HG02840 (cell line): Measurements from ENCODE around the gene ASTN2.

Experiments used
- ATAC-seq: cut with Tn5 transposase; IDR thresholded peaks from one replicate; pipeline ENCODE4 v1.9.1; 2021; ENCODE audit warnings: mild to moderate bottlenecking, moderate library complexity, moderate number of reproducible peaks; ENCODE audit not compliant: unreplicated experiment, low FRiP score

The ASTN2 gene

DNA sequence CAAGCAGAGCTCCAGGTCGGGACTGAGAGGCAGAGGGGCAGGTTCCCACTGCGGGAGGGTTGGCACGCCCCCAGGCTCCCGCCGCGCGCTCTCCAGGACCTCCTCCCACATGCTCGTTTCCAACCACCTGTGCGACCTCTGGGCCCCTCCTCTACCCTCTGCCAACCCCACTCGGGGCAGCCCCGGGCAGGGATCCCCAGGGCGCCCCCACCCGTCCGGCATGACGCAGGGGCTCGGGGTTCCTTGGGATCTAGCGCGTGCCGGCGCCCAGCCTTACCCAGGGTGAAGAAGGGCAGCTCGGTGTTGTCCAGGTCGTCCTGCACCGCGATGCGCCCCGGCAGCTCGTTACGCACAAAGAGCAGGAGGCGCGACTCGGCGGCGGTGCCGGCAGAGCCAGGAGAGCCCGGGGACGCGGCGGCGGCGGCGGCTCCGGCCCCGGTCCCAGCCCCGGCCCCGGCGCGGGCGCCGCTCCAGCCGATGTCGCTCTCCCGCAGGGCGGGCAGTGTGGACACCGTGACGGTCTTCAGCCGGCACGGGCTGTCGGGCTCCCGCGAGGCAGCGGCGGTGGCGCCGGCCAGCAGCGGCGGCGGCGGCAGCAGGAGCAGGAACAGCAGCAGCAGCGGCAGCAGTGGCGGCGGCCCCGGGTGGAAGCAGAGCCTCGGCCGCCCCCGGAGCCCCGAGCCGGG is 494 bp downstream of the ASTN2 start:
- ATAC-seq, result no peak

DNA sequence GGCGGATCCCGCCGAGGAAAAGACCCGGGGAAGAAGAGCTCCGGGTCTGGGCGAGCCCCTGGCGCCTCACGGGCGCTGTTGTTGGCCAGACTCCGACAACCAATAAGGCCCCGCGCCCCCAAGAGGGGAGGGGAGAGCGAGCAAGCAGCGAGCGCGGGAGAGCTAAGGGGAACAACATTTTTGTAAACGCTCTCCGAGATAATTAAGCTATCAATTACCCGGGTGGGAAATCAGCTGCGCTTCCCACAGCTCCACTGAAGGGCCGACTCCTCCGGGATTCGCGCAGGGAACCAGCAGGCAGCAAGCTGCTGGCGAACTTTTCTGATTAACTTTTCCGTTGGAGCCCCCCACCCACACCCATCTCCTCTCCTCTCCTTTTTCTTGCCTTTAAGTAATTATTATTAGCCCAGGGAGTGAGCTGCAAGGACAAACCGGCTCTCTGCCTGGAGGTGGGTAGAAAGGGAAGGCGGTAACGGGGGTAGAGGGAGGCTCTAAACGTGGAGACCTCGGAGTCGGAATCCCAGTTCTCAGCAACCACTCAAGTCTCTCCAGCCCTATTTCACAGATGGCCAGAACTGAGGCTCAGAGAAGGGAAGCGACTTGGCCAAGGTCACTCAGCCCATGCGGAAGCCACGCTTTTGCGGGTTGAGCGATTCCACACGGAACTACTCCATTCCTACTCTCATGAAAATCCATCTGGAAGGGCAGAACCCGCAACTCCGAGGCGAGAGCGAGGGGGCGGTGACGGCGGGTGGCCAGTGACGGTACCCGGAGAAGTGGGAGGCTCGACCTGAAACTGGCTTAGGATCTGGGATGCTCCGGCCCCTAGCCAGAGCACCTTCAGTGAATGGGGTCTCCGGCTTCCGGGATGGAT is 1.3 kb downstream of the ASTN2 start:
- ATAC-seq, result no peak

DNA sequence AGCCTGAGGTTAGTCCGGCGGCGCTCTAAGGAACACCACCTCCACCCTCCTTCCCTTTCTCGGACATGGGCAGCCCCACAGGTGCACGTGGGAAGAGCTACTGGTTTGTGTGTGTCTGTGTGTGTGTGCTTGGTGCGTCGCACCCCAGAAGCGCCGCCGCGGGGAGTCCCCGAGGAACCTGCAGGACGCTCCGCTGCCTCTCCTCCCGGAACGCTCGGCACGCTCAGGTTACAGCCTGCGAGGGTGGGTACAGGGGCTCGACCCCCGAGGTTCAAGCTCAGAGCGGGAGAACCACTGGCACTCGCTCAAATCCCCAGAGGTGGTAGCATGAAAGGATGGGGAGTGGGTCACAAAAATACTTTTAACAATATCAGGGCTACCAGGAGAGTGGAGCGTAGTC is 2.0 kb downstream of the ASTN2 start:
- ATAC-seq, result no peak

DNA sequence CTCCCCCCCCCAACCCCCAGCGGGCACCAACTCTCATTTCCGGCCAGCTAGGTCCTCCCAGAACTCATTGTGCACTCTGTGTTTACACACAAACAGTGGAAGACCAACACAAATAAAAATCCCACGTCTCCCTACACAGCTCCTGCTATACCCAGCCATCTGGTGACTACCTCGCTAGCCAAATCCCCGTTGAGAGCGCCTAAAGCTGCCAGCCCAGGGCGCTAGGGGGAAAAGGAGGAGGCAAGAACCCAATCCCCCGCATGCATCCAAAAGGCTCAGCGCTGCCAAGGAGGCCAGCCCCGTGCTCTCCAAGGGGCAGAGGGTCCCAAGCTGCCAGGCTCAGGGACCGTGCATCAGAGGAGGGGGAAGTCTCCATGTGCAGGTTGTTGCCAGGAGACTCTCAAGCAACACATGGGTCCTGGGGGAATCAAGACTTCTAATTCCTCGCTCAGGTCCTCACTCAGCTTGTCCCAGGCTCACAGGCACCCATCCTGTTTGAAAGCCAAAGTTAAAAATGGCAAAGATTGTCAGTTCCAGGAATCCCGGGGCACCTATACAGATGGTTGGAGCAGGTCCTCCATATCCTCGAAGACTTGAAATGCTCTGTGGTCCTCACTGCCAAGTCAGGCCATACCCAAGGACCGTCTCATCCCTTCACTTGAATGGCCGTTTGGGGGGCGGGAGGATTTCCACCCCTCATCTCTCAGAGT is 2.7 kb downstream of the ASTN2 start:
- ATAC-seq, result no peak

DNA sequence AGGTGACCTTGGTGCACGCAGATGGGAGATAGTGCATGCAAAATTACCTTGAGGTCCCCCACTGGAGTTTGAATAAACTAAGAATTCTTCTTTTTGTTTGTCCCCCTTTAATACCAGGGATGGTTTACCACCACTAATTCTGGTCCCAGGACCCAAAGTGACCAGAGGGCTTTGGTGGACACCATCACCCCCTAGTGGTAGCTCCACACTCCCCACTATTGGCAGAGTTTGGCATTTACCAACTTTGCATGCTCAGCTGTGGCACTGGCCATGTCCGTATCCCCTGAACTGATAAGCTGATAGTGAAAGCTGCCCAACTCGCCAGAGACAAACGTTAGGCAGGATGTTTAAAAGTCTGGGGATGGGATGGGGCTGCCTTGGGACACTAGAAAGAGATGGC is 3.3 kb downstream of the ASTN2 start:
- ATAC-seq, result no peak

DNA sequence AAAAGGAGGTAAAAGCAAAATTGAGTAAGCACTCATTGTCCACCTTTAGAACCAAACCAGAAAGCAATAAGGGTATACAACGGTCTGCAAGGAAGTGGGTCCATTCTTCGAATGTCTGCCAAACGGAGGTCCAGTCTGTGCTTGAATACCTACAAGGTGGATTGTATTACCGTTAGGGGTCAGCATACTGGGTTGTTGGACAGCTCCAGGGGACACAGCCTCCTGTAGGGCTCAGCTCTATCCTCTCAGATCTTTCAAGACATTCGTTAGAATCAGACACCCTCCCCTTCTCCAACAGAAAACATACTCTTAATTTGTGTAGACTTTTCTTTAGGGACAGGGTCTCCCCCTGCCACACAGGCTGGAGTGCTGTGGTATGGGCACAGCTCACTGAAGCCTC is 5.5 kb downstream of the ASTN2 start:
- ATAC-seq, result no peak

DNA sequence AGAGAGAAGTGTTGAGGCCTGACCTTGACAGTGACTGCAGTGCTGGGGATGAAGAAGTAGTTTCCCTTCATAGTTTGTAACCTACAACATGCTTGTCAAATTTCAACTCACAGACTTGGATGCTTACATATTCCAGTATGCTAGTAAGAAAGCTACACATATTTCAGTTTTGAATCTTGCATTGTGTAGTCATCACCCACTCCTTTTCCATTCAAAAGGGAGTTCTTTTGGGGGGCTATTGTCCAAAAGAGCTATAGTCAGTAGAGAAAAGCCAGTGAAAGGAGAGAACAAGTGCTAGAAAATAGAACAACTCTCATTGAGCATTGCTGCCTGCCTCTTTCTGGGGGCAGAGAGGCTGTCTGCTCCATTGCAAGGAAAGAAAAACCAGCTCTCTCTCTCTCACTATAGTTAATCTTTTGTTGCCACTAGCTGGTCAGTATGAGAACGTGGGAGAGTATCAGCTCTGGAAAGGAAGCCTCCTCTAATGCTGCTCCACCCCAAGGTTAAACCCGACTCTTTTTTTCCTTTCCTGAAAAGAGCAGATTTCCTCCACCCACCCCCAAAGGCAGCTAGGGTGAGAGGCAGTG is 7.3 kb downstream of the ASTN2 start:
- no peak for ATAC-seq

DNA sequence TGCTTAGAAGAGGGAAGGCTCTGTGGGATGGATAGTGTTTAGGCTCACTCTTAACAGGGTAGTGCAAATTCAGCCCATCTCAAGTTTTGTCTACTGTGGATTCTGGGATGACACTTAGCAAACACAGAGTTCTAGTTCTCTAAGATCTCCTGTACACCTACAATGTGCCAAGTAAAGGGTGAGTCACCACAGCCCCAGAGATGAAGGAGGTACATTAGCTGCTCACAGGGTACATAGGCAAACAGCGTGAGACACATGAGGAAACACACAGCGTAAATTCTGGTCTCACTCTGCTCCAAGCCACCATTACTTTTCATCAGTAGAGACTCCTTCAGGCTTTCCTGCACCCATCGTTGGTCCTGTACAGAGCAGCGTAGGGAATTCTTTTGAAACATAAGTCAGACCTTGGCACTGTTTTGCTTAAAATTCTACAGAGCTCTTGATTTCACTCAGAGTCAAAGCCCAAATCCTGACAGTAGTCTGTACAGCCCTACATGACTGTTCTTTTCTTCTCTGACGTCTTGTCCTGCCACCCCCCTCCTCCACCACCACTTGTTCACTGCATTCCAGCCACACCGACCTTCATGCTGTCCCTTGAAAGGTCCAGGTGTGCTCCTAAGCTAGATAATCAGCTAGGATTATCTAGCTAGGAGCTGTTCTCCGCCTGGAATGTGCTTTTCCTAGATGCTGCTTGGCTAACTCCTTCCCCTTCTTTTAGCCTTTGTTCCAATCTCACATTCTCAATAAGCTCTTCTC is 8.7 kb downstream of the ASTN2 start:
- no peak for ATAC-seq

DNA sequence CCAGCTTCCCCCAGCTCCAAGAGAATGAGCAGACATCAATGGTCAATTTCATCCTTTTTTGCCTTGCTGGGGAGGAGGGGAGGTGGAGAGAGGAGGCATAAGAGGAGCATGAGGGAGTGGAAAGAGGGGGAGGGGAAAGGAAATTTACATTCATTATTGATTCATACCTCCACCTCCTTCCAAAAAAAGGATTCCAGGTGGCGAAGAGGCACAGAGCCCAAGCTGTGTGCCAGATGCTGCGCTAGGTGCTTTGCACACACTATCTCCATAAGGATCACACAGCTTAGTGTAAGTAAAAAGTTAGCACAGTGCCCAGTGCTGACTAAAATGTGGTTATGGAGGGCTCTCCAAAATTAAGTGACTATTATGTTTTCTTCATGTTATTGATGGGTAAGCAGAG is 11.0 kb downstream of the ASTN2 start:
- ATAC-seq, result no peak

DNA sequence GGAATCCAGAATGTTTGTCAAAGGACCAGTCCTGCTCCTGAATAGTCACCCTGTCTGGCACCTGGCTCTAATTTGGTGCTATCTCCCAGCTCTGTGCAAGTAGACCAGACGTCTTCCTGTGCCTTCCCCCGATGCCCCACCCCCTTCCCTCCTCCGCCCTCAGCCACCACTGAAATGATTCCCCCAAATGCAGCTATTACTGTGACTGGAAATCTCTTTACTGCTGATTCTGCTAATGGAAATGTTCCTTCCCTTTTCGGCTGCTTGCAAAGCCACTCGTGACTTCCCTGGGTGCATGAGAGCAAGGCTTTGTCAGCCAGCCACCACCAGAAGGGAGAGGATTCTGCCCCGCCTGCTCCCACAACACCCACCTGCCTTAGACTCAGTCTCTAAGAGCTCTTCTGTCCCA is 11.4 kb downstream of the ASTN2 start:
- ATAC-seq, result no peak

DNA sequence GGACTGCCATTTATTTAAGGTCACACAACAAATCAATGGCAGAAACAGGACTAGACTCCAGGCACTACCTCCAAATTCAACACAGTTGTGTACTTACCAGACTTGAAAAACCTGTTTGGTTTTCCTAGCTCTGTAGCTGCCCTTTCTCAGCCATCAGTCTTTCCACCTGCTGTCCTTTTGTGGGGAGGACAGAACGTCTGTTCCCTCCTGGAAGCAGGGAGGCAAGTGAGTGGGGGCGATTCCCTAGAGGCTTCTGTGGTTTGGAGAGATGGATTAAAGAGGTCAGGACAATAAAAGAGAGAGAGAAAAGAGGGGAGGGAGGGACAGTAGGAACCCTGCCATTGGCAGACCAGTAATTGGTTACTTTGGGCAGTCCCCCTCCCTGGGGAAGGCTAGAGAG is 14.7 kb downstream of the ASTN2 start:
- no peak for ATAC-seq

DNA sequence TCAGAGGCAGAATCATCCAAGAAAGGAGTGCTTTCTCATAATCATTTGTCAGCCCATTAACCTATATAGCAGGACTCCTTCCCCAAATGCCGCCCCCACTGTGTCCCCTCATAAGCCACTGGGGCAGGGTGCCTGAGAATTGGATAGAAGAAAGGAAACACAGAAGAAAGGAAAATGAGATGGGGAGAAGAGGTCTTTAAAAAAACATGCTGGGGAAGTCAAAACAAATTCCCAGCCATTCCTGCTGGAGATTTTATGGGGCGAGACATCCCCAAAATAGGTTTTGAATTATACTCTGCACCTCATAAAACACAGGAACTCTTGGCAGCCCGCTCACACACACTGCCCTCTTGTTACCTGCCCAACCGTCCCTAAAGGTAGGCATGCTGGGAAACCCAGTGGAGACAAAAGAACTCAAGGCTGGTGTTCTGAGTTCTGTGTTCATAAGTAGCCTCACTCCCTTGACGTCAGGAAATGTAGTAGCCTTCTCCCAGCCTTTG is 19.7 kb downstream of the ASTN2 start:
- ATAC-seq, result no peak

DNA sequence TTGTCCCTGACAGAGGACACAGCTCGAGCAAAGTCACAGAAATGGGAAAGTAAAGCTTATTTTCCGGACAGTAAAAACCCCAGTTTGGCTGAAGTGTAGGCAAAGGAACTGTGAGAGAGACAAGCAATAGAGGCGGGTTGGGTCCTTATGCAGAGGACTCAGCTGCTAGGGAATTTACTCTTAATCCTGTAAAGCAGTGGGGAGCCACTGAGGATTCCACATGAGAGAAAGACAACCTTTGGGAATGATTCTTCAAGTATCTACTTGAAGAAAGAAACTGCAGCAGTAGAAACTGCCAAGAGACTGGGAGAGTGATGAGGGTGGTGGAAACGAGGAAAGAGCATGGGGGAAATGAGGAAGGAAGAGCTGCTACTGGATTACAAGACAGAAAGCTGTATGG is 20.2 kb downstream of the ASTN2 start:
- ATAC-seq, result no peak

DNA sequence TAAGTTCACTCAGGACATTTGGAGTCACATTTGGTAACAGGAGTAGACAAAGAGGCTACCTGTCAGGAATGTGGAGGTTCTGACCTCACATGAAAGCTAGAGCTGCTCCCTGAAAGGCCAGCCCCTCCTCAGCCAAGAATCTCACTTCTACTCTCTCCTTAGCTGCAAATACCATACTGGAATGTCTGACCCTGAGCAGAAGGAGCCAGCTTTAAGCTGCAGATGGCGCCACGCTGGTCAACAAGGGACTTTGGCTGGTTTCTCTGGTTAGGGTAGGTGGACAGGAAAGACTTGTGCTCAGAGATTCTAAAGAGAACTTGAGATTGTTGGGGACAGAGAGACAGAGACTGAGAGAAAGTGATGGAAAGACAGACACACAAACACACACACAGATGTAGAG is 21.9 kb downstream of the ASTN2 start:
- ATAC-seq, result no peak

DNA sequence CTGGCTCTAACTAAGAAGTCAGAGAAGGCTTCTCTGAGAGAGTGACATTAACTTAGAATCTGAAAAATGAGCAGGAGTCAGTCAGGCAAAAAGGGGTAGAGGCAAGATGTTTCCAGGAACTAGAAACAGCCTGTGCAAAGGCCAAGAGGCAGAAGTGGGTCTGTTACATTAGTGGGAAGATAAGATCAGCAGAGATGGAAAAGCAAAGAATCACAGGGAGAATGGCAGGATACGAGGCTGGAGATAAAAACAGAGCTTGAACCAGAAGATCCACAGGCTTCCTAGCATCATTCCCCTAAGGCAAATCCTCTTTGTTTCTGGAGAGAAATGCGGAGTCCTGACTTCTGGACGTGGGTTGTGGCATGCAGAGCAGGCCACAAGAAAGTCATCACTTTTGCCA is 27.4 kb downstream of the ASTN2 start:
- ATAC-seq, result no peak

DNA sequence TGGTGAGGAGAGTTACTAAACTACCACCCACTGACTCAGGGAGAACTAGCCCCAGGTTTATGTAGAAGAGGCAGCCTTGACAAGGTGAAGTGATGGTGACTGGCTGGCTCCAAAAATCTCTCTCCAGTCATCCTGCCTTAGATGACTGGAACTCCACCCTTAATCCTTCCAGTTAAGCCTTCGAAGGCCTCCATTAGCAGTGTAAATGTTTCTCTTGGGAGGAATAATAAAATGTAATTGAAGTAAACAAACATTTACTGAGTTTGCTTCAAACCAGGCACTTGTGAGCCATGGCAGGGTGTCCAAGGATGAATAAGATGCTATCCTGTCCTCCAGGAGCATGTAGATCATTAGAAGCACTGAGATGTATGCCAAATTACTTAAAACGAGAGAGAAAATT is 35.5 kb downstream of the ASTN2 start:
- no peak for ATAC-seq

DNA sequence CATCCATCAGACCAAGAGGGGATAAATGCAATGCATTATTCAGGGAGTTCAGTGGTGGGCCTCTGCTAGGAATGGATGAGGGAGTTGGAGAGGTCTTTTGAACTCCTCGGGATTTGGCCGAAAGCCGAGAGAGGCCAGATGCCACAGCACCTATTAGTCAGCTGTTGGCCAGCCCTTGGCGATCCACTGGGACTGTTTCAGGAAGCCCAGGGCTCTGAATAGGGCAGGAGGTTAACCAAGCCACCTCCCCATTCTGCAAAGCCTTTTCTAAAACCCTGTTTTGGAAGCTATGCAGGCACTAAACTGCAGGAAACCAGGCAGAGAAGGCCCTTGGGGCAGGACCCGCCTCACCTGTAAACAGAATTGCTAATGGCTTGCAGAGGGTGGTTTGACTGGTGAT is 37.8 kb downstream of the ASTN2 start:
- no peak for ATAC-seq

DNA sequence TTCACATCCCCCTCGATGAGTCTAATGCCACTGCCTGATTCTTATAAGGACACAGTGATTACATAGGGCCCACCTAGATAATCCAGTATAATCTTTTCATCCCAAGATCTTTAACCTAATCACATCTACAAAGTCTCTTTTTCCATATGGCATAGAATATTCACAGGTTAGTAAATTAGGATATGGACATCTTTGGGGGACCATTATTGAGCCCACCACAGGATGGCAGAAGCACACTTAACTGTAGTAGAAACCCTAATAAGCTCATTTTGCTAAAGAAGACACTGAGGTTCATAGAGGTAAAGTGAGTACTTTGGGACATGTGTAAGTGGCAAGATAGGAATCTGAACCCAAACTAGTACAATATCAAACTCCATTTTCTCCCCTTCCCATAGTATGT is 38.9 kb downstream of the ASTN2 start:
- ATAC-seq, result no peak

DNA sequence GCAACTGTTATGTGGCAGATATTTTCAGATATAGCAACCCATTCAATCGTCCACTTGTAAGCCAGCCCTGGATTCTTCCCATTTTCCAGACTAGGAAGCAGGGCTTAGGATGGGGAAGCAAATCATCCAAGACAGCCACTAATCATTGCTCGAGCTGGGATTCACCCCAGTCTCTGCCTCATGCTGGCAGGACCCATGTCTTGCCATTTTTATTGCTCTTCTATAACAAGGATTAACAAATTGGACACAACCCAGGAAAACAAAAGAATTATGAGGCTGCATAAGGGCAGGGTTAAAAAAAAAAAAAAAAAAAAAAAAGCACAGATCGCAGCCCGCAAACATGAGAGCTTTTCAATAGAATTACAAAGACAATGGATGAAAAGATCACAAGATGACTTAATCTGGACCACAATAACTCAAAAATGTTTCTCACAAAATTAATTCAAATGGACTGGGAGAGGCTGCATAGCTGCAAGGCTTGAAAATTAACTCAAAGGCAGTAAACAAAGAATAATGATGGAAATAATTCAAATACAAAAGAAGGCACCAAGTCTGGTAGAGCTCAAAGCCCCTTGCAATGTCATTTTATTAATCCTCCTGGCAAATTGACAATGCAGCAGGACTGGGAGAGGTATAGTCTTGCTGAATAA is 40.7 kb downstream of the ASTN2 start:
- no peak for ATAC-seq
